ENCODE results near the gene HSF2BP. TPM values are rescaled to one million over a fixed set of nuclear protein-coding genes. Genes with fewer than 3 reads are reported as not detected.
"Not testable (repeated sequence)": the region's sequence is repeated elsewhere in the genome, so short reads cannot be mapped to it uniquely, and the experiment has no call there.

Gene HSF2BP
- total RNA-seq, 1 donor from 2014 or later, result 1.0 TPM

DNA sequence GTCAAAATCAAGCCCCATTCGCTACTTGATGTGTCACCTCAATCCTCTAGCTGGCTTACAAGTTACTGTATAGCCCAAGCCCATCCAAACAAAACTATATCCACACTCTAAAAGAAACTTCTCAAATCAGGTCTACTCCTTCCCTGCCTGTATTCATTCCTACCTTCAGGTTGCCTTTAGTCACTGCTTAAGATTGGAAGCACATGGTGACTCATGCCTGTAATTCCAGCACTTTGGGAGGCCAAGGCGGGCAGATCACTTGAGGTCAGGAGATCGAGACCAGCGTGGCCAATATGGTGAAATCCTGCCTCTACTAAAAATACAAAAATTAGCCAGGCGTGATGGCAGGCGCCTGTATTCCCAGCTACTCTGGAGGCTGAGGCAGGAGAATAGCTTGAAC is 7.4 kb downstream of the HSF2BP start:
- not testable (repeated sequence) for DNase-seq

DNA sequence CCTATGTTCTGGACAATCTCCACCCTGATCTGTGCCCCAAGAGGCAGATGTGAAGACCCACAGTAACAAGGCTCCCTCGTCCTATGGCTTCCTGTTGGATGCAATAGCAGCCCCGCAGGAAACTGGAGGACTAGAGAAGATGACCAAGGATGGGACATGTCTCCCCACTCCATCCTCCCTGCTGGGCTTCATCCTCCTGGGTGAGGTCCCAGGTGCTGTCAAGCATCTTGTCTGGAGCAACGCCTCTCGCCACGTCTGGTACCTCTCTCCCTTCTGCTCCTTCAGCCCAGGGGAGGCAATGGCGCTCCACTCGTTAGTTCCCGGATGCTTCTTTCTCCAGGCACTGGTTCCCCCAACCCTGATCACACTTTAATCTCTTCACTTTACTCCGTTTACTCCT is 11.1 kb downstream of the HSF2BP start:
- DNase-seq, result no peak

DNA sequence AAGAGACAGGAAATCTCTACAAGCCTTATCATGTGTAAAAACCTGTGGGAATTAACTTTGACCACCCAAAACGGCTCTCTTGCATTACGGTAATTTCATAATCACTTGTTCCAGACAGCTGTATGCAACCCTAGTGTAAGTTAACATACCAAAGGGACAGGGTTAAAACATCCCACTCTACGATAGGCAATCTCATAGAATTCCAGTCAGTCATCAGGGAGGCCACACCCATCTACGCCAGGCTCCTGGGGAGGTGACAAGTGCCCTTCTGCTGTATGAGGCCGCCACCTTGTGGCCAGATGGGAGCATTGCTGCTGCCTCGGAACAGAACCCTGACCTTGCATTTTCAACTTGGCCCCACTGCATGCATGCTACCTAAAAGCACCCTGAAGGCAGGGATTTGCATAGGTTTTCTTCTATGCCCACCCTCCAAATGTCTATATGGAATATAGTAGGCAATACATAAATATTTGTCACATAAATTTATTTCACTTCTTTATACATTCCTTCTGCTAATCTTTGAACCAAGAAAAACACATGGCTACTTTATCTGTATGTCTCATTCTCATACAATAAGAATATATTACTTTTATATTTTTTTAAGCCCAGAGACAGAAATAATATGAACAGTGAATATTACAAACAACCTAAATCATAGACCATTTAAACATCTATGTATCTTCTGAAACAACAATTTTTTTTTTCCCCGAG is 12.6 kb downstream of the HSF2BP start:
- peak; percentile 95 for DNase-seq

DNA sequence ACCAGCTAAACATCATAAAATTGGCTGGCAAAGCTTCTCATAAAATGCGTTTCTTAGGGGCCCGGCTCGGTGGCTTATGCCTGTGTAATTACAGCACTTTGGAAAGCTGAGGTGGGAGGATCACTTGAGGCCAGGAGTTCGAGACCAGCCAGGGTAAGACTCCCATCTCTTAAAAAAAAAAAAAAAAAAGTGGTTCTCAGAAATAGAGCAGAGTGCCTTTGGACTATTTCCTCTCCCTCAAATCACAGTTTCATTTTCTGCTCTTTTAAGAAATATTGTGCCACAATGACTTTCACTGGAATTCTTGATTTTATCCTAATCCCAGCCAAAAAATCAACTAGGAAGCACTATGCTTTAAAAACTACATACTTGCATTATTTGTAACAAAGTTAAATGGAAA is 13.3 kb downstream of the HSF2BP start:
- DNase-seq, result no peak

DNA sequence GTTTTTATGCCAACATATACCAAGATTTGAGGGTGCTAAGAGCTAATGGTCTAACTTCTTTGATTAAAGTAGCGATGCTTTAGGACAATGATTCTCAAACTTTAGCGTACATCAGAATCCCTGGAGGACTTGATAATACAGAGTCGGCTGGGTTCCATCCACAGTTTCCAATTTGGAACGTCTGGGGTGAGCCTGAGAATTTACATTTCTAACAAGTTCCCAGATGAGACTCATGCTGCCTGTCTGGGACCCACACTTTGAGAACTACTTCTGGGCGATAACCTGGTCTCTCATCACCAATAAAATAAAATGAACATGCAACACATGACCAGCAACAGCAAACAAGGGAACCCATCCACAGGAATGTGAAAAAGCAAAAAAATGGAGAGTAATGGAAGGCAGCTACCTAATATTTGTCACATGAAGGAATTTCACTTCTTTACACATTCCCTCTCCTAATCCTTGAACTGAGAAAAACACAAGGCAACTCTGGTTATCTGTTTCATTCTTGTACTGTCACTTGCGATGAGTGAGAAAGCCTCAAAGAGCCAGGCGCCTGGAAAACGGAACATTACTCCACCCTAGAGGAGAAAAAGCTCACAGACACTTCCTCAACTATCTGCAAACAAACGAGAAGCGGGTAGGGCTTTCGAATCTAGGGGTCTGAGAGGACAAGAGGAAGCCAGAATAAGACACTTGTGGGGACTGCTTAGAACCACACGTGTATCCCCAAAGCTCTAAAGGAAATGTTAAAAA is 14.0 kb downstream of the HSF2BP start:
- peak; percentile 88 for DNase-seq

DNA sequence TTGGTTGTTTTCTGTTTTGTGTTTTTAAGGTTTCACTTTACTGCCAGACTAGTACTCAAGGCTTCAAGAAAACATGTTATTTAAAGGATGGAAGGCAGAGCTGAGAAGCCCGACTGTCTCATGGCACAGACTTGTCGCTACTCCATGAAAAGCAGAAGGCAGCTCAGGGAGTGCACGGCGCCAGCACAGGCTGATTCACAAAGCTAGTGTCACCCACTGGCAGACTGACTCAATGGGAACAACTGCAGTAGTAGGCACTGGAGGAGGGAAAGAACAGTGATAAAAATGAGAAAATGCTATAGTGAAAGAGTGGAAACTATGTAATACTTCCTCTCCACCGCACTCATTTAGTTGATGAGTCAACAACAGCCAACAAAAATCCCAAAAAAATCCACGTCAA is 14.7 kb downstream of the HSF2BP start:
- DNase-seq, result no peak

DNA sequence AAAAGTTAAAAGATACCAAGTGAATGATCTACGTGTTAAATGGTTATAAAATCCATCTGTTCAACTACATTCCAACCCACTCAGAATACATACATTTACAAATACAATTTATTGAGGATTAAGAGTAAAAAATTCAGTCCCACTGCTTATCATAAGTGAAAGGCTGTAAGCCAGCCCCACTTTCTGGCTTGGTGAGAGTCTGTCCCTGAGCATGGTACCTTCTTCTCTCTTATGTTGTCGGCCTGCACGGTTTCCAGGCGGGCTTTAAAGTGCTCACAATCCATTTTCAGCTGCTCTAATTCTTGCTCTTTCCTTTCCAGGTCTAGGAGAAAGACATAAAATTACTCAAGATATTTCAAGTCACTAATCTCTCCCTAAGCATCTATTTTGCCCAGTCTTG is 15.2 kb downstream of the HSF2BP start:
- DNase-seq, result no peak

DNA sequence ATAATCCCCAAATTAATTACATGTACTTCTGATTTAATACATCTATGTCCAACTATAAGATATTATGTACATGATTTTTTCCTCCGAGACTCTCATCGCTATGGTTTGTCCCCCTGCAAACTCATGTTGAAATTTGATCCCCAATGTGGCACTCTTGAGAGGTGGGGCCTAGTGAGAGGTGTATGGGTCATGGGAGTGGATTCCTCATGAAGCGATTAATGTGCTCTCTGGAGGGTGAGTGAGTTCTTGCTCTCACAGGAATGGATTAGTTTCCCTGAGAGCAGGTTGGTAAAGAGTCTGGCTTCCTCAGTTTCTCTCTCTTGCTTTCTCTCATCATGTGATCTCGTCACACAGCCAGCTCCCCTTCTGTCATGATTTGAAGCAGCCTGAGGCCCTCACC is 16.1 kb downstream of the HSF2BP start:
- no peak for DNase-seq

DNA sequence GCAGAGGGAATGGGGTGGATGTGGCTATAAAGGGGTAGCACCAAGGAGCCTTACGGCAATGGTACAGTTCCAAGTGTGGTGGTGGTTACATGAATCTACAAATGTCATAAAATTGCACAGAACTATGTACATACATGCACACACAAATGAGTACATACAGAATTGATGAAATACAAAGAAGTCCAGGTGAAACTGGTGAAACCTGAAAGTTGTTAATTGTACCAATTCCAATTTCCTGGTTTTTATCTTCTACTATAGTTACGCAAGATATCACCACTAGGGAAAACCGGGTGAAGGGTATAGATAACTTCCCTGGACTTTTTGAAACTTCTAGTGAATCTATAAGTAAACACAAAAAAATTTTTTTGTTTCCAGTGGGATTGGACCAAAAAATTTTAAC is 18.9 kb downstream of the HSF2BP start:
- no peak for DNase-seq

DNA sequence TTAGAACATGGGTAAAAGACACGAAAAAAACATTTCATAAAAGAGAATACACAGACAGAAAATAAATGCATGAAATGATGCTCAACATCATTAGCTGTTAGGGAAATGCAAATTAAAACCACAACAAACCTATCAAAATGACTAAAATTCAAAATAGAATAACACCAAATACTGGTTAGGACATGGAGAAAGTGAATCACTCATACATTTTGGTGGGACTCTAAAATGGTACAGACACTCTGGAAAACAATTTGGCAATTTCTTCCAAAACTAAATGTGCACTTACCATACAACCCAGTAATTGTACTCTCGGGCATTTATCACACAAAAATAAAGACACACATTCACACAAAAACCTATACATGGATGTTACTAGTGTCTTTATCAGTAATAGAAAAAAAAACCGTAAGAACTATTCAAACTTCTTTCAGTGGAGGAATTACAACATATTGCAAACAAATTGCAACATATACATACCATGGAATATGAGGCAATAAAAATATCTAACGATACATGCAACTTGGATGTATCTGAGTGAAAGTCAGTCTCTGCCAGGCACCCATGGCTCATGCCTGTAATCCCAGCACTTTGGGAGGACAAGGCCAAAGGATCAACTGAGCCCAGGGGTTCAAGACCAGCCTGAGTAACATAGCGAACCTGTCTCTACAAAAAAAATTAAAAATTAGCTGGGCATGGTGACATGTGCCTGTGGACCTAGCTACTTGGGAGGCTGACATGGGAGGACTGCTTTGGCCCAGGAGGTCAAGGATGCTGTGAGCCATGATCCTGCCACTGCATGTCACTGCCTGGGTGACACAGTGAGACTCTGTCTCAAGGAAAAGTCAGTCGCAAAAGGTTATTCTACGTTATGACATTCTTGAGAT is 19.6 kb downstream of the HSF2BP start:
- DNase-seq, result no peak

DNA sequence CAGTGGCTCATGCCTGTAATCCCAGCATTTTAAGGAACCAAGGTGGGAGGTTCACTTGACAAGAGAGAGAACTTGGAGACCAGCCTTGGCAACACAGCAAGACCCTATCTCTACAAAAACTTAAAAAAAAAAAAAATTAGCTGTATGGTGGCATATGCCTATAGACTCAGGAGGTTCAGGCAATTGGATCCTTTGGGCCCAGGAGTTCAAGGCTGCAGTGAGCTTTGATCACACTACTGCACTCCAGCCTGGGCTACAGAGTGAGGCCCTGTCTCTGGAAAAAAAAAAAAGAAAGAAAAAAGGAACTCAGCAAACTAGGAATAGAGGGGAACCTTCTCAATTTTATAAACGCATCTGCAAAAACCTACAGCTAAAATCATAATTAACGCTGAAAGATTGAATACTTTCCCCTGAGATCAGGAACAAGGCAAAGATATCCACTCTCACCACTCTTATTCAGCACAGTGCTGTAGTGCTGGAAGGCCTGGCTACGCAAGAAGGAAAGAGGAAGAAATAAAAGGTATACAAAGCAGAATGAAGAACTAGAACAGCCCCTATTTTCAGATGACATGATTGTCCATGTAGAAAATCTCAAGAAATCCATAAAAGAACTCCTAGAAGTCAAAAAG is 21.6 kb downstream of the HSF2BP start:
- no peak for DNase-seq

DNA sequence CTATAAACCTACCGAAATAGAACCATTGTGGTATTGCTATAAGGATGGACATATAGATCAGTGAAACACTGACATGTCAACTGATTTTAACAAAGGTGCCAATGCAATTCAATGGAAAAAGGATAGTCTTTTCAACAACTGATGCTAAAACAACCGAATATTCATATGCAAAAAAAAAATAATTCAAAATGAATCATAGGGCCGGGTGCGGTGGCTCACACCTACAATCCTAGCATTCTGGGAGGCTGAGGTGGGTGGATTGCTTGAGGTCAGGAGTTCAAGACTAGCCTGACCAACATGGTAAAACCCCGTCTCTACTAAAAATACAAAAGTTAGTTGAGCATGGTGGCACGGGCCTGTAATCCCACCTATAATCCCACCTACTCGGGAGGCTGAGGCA is 23.9 kb downstream of the HSF2BP start:
- no peak for DNase-seq

DNA sequence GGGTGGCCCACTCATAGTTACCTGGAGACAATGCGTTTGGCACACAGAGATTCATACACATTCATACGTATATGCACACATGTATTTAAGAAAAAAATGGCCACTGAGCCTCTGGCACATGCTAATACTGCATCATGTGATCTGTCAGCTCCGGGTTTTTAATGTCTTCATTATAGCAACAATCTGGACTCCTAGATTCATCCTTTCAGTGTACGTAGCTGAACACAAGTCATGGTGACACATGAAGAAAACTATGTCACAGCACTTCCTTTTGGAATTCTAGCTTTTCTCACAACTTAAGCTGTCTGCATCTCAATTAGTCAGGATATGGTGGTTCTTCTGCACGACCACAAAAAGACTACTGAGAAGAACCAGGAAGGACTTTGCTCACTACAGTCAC is 24.7 kb downstream of the HSF2BP start:
- no peak for DNase-seq

DNA sequence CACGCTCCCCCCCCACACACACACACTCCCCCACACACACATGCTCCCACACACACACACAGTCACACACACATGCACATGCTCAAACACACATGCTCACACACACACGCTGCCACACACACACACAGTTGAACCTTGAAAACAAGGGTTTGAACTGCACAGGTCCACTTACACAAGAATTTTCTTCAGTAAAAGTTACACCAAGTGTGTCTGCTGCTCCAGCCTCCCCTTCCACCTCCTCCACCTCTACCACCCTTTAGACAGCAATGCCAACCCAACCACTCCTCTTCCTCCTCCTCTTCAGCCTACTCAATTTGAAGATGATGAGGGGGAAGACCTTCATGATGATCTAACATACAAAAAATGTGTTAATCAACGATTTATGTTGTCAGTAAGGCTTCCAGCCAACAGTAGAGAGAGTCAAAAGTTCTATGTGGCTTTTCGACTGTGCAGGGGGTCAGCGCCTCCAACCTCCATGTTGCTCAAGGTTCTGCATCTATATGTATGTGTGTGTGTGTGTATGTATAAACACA is 26.8 kb downstream of the HSF2BP start:
- DNase-seq, result no peak

DNA sequence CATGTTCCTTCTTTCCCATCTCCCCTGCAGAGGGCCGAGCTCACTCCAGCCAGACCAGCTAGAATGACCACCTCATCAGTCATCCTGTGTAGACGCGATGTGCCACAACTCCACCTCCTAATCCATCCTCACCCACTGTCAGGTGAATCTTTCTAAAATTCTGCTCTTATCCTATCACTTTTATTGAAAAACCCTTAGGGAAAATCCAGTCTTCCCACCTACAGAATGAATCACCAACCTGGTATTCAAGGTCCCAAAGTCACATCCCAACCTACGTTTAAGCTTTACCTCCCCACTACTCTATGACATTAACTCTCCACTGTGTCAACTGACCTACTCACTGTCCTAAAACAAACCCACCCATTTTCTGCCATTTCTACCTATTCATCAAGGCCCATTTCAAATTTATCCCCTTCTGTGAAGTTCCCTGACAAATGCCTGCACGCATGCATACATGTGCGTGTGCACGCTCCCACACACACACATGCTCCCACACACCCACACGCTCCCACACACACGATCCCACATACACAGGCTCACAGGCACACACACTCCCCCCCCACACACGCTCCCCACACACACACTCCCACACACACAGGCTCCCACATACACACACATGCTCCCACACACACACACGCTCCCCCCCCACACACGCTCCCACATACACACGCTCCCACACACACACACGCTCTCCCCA is 27.7 kb downstream of the HSF2BP start:
- no peak for DNase-seq

DNA sequence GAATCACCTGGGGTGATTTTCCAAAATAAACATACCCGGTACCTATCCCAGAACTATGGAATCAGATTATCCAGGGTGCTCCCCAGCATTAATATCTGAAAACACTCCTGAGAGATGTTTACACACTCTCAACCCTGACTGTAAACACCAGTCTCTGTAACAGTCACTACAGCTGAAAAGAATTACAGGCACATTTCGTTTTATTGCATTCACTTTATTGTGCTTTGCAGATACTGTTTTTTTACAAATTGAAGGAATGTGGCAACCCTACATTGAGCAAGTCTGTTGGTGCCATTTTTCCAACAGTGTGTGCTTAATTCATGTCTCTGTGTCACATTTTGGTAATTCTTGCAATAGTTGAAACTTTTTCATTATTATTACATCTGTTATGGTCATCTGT is 31.8 kb downstream of the HSF2BP start:
- DNase-seq, result no peak

DNA sequence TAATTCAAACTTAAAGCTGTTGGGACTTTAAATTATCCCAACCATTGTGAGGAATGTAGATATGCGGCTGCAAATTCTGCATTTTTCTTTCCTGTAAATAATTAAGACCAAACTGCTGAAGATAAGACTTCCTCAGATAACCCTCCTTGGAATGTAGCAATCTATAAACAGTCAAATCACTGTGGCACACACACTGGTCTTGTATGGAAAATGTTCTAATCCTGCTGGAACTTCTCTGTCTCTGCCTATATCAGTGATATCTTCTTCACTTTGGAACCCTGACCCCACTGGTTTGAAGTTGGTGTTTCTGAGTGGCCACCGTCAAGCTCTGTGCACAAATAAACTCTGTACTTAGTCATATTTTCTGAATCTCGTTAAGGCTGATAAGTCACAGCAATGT is 32.9 kb downstream of the HSF2BP start:
- DNase-seq, result no peak

DNA sequence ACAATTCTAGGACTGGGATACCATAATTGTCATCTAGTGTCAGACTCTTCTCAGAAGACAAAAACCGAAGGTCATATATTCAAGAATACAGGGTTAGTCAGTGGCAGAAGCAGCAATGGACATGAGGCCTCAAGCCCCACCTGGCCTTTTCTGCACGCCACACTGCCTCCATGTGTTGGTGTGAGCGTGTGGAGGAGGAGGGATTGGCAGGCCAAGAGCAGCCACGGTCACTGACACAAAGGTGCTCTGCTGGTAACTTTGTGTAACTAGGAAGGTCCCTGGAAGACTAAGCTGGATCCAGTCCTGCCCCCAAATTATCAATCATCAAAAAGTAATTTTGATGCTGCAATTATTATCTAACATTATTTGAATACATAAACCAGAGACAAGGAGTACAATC is 34.9 kb downstream of the HSF2BP start:
- DNase-seq, result no peak

DNA sequence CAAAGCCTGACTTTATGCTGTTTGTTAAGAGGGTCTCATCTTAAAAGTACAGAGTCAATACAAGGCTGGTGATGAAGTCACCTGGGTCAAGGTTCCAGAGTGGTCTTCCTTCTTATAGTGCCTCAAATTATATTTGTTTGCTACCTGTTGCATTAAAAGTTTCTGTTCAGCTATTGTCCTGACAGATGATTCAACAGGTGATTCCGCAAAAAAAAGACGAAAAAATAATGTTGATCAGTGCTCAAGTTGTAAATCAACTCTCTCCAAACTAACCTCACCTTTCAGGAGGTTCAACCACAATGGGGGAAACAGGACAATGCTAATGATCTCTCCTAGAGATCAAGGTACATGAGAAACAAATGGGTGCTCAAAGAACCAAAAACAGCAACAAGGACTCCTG is 35.7 kb downstream of the HSF2BP start:
- no peak for DNase-seq

DNA sequence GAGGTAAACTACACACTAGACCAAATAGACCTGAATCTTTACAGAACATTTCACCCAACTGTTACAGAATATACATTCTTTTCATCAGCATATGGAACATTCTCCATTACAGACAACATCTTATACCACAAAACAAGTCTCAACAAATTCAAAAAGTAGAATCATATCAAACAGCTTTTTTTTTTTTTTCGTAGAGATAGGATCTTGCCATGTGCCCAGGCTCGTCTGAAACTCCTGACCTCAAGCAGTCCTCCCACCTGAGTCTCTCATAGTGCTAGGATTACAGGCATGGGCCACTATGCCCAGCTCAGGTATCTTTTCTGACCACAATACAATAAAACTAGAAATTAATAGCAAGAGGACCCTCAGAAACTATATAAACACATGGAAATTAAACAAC is 36.5 kb downstream of the HSF2BP start:
- DNase-seq, result no peak

DNA sequence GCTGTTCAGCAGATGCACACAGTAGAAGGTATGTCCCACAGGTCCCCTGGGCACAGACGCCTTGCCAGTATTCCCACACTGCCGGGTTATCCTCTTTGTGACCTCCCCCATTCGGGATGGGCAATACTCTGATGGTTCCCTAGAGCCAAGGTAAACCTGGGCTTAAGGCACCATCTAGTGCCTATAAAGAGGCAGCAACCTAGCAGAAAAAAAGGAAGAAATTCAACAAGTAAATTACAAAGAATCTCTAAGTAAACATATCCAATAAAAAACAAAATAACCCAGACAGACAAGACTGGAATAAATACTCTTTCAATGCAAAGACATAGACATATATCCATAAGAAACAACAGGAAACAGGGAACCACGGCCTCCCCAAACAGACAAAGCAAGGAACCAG is 39.4 kb downstream of the HSF2BP start:
- no peak for DNase-seq

DNA sequence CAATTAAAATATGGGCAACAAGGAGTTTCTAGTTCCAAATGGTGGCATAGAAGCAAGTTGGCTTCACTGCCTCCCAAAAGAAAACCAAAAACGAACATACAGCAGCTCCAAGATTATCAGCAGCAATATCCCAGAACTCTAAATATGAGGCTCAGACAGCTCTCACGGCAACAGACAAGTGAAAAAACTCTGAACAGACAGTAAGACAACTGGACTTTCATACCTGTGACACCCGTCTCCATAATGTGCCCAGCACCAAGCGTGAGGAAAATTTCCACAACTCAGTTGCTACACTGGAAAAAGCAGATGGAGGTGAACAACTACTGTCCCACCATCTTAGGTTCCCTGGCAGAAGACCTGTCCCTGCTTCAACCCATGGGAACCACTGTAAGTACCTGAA is 39.9 kb downstream of the HSF2BP start:
- no peak for DNase-seq

Measured in tongue (tissue), 2 donors.